RWPE1 (cell line): ENCODE measurements around the gene DNAJC13.
"Not testable (repeated sequence)": the region's sequence is repeated elsewhere in the genome, so short reads cannot be mapped to it uniquely, and the experiment has no call there.

Source experiments
- CTCF ChIA-PET: fragments of 350-600 bp; sonication (Branson Sonifier 250); formaldehyde crosslinking; extraction: SDS; loops from one replicate; lab custom pipeline; 2021; lab: Yijun Ruan, JAX
- POLR2A ChIA-PET: fragments of 400-600 bp; formaldehyde crosslinking; extraction: SDS; loops from one replicate; lab custom pipeline; 2020; ENCODE audit warnings: antibody characterized with exemption; ENCODE audit not compliant: low non-redundant PET; lab: Yijun Ruan, JAX
- DNase-seq: peaks from one replicate; pipeline ENCODE4 v3.0.0; 2012; ENCODE audit warnings: low spot score
- H3K27ac ChIP-seq: fragments of 450-650 bp; 2 replicates; pipeline ENCODE4 v1.5.1; 2017
- TF ChIP-seq, protein P1 (sequence below): fragments of 450-650 bp; conservative IDR thresholded peaks from 2 replicates; pipeline ENCODE4 v1.5.1; 2017; ENCODE audit warnings: low read depth, mild to moderate bottlenecking

DNAJC13 gene, protein sequence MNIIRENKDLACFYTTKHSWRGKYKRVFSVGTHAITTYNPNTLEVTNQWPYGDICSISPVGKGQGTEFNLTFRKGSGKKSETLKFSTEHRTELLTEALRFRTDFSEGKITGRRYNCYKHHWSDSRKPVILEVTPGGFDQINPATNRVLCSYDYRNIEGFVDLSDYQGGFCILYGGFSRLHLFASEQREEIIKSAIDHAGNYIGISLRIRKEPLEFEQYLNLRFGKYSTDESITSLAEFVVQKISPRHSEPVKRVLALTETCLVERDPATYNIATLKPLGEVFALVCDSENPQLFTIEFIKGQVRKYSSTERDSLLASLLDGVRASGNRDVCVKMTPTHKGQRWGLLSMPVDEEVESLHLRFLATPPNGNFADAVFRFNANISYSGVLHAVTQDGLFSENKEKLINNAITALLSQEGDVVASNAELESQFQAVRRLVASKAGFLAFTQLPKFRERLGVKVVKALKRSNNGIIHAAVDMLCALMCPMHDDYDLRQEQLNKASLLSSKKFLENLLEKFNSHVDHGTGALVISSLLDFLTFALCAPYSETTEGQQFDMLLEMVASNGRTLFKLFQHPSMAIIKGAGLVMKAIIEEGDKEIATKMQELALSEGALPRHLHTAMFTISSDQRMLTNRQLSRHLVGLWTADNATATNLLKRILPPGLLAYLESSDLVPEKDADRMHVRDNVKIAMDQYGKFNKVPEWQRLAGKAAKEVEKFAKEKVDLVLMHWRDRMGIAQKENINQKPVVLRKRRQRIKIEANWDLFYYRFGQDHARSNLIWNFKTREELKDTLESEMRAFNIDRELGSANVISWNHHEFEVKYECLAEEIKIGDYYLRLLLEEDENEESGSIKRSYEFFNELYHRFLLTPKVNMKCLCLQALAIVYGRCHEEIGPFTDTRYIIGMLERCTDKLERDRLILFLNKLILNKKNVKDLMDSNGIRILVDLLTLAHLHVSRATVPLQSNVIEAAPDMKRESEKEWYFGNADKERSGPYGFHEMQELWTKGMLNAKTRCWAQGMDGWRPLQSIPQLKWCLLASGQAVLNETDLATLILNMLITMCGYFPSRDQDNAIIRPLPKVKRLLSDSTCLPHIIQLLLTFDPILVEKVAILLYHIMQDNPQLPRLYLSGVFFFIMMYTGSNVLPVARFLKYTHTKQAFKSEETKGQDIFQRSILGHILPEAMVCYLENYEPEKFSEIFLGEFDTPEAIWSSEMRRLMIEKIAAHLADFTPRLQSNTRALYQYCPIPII (N-terminal part only)

DNA sequence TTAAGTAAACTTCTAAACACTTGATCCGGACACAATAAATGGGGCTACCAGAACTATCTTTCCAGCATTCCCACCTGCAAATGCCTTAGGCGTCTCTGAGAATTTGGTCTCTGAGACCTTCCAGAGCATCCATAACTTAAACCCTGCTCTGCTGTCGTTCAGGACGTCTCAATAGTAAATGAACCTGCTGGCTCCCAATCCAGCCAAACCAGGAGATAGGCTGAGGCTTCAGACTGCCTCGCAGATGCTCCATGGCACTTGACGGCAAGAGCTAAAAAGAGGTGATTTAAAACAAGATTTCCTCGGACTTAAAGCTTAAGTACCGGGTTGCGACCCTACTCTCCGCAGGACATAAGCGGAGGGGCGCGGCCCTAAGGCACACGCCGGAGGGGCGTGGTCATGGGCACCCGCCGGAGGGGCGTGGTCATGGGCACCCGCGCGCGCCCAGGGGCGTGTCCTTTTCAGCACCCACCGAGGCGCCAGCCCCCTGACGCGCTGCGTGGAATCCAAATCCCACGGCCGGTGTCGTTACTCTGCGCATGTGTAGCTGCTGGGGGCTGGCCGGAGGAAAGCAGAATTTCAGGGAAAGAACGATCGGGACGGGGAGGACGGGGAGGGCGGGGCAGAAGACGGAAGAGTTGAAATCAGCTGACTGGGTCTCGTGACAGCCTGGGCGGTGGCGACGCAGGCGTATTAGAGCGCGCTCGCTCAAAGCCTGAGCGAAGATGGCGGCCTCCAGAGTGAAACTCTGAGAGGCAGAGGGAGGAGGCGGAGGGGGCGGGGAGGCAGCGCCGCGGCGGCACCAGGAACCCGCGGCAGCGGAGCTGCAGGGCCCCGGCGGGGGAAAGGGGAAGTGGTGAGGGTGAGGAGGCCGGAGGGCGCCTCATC is at the start of gene DNAJC13:
Gene DNAJC13, plus strand, starts transcription at position 696 of the 888 bp plus-strand sequence. CDS start 17,049 bp downstream, outside the sequence.
- CTCF ChIA-PET = no interaction called here
- peak within 1 kb of the TSS; percentile 92 for H3K27ac ChIP-seq
- POLR2A ChIA-PET = no interaction called here
- DNase-seq = peak; percentile 87
- TF ChIP-seq, protein P1, sequence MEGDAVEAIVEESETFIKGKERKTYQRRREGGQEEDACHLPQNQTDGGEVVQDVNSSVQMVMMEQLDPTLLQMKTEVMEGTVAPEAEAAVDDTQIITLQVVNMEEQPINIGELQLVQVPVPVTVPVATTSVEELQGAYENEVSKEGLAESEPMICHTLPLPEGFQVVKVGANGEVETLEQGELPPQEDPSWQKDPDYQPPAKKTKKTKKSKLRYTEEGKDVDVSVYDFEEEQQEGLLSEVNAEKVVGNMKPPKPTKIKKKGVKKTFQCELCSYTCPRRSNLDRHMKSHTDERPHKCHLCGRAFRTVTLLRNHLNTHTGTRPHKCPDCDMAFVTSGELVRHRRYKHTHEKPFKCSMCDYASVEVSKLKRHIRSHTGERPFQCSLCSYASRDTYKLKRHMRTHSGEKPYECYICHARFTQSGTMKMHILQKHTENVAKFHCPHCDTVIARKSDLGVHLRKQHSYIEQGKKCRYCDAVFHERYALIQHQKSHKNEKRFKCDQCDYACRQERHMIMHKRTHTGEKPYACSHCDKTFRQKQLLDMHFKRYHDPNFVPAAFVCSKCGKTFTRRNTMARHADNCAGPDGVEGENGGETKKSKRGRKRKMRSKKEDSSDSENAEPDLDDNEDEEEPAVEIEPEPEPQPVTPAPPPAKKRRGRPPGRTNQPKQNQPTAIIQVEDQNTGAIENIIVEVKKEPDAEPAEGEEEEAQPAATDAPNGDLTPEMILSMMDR = no peak

DNA sequence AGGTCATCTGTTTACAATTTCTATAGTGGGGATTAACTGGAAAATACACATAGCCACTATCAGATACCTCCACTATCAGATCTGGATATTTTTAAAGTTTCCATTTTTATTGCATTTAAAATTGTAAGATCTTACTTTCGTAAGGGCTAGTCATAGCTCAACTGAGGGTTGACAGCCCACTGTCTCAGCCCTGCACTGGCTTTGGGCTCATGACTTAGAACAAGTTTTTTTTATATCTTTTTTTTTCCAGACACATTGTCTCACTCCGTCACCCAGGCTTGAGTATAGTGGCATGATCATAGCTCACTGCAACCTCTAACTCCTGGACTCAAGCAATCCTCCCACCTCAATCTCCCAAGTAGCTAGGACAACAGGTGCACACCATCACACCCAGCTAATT is 48.8 kb upstream of the DNAJC13 start:
- ChIA-PET CTCF (no interaction called here), POLR2A (no interaction called here)
- TF ChIP-seq, protein P1 = no peak
- no peak overlapping the region for H3K27ac ChIP-seq
- no peak for DNase-seq

DNA sequence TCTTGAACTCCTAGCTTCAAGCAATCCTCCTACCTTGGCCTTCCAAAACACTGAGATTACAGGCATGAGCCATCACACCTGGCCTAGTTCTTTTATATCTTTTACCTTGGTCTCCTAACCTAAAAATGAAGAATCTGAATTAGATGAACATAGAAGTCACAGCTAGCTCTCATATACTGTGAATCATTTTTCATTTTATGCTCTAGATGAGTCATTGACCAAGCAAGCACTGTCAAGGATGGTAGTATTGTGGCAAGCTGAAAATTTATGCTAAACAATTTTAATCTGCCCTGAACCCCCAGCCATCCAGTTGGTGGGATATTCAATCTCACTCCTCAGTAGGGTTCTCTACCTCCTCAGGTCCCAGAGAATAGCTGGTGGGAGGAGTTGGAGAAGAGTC is 48.3 kb upstream of the DNAJC13 start:
- ChIA-PET POLR2A (no interaction called here), CTCF (no interaction called here)
- DNase-seq = no peak
- H3K27ac ChIP-seq = no peak overlapping the region
- TF ChIP-seq, protein P1 = no peak

DNA sequence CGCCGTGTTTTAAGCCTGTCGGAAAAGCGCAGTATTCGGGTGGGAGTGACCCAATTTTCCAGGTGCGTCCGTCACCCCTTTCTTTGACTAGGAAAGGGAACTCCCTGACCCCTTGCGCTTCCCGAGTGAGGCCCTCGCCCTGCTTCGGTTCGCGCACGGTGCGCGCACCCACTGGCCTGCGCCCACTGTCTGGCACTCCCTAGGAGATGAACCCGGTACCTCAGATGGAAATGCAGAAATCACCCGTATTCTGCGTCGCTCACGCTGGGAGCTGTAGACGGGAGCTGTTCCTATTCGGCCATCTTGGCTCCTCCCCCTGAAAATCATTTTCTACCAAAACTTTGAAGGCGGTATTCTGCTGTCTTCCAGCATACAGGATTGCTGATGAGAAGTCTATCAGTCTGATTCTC is 40.4 kb upstream of the DNAJC13 start:
- CTCF ChIA-PET, POLR2A ChIA-PET: not testable (repeated sequence)
- DNase-seq = peak; percentile 20
- peak overlapping the region; percentile 71 for H3K27ac ChIP-seq

DNA sequence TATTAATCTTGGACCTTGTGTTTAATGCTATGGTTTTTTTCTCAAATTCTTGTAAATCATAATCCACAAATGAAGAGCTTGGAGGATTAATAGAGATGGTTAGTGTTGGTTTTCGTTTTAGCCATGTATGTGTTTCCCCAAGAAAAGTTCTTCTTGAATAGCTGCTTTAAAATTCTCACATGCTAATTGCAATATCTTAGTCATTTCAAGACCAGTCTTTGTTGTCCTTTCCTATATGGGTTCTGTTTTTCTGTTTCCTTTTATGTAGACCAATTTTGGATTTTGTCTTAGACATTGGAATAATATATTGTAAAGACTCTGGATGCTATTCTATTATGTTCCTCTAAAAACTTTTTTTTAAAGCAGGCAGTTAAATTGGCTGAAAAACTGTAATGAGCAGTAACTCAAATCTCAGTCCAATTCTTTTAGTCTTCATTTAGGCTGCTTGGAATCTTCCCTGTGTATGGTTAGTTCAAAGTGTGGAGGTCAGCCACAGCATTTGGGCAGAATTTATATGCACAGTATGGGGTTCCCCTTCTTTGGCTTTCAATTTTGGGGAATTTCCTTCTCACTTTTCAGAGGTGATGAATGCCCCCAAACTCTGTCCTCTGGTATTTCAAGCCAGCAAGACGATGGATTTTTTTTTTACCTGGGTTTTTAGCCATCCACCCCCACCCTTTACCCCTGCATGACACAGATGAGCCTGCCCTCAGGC is 39.1 kb upstream of the DNAJC13 start:
- TF ChIP-seq, protein P1 = no peak
- no peak for DNase-seq
- no peak overlapping the region for H3K27ac ChIP-seq
- ChIA-PET POLR2A (no interaction called here), CTCF (no interaction called here)

DNA sequence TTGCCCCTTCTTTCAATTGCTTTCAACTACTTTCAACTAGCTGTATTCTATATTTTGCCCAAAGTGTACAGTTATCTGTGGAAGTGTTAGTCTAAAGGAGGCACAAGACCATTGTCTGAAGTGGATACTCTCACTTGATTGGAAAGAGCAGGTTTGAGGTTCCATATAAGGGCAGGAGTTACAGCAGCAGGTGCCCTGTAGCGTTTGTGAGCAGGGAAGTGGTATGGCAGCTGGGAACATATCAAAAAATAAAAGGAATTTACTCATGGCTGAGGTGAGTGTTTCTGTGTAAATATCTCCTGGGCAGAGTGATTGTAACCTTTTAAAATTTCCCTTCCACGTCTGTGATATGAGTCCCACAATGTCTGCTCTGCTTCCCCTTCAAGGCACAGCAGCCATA is 38.5 kb upstream of the DNAJC13 start:
- CTCF ChIA-PET = no interaction called here
- no peak for DNase-seq
- H3K27ac ChIP-seq = no peak overlapping the region
- POLR2A ChIA-PET = no interaction called here
- TF ChIP-seq, protein P1 = no peak
